Panc1 (cell line): Measurements from ENCODE around the gene TBC1D2. TPM values are rescaled to one million over a fixed set of nuclear protein-coding genes. Genes with fewer than 3 reads are reported as not detected.

Experiments used
- ATAC-seq: fragments of 200-7000 bp; cut with Tn5 transposase; 2 replicates; pipeline ENCODE4 v1.9.1; 2020; ENCODE audit warnings: mild to moderate bottlenecking, moderate library complexity
- BruUV-seq: library from RNA; stranded (reverse); fragments of 400-500 nt; replicated peaks from 2 replicates; lab custom pipeline; 2021; lab: Mats Ljungman, UMichigan
- CTCF ChIA-PET: fragments of 300-600 bp; sonication (Branson Sonifier 250); formaldehyde crosslinking; loops from one replicate; lab custom pipeline; 2022; ENCODE audit warnings: antibody characterized with exemption; lab: Charles Lee
- POLR2A ChIA-PET: fragments of 300-600 bp; sonication (Branson Sonifier 250); formaldehyde crosslinking; loops from one replicate; lab custom pipeline; 2022; ENCODE audit warnings: antibody characterized with exemption; lab: Charles Lee
- DNase-seq: peaks from one replicate; pipeline ENCODE4 v3.0.0-alpha.2; 2010; ENCODE audit warnings: low read depth, low spot score
- H3K27ac ChIP-seq: 2 replicates; pipeline ENCODE4 v1.5.1; 2011; ENCODE audit warnings: mild to moderate bottlenecking, low read length, inconsistent platforms
- H3K27me3 ChIP-seq: fragments of 200-500 bp; sonication (Bioruptor generic); 2 replicates; pipeline ENCODE4 v1.6.0; 2014; ENCODE audit warnings: low read length, inconsistent platforms; ENCODE audit not compliant: control insufficient read depth, insufficient read depth
- H3K36me3 ChIP-seq: fragments of 200-500 bp; sonication (Bioruptor generic); 2 replicates; pipeline ENCODE4 v1.5.1; 2014; ENCODE audit warnings: inconsistent platforms, mild to moderate bottlenecking, low read length, moderate library complexity; ENCODE audit not compliant: control insufficient read depth, insufficient read depth
- H3K4me1 ChIP-seq: 2 replicates; pipeline ENCODE4 v1.5.1; 2011; ENCODE audit warnings: inconsistent platforms, mild to moderate bottlenecking, low read length, moderate library complexity; ENCODE audit not compliant: control insufficient read depth, insufficient read depth
- H3K4me3 ChIP-seq, 2 experiments: 2 replicates each; pipeline ENCODE4 v1.5.1; 2011 to 2012; ENCODE audit warnings: low read depth in 2 of 2, low read length in 2 of 2, mild to moderate bottlenecking in 2 of 2, inconsistent platforms in 1 of 2, moderate library complexity in 1 of 2
- H3K9me3 ChIP-seq: fragments of 200-500 bp; sonication (Bioruptor generic); 2 replicates; pipeline ENCODE4 v1.5.1; 2014; ENCODE audit warnings: low read depth, mild to moderate bottlenecking, inconsistent platforms, low read length, moderate library complexity; ENCODE audit not compliant: control insufficient read depth, insufficient read depth
- POLR2AphosphoS5 ChIP-seq: IDR thresholded peaks from 2 replicates; pipeline ENCODE4 v1.6.1; 2012; ENCODE audit warnings: mild to moderate bottlenecking, low read depth, low read length, moderate library complexity
- SIN3A ChIP-seq: IDR thresholded peaks from 2 replicates; pipeline ENCODE4 v1.6.1; 2012; ENCODE audit warnings: low read depth, mild to moderate bottlenecking, low read length, moderate library complexity, borderline replicate concordance; ENCODE audit not compliant: insufficient read depth
- TCF7L2 ChIP-seq: IDR thresholded peaks from 2 replicates; pipeline ENCODE4 v1.6.1; 2011; ENCODE audit warnings: mild to moderate bottlenecking, low read depth, low read length, inconsistent platforms
- in situ Hi-C: cut with HindIII; loops from 2 replicates; pipeline ENCODE4 v1.10.0; 2016; ENCODE audit warnings: low sequenced_read_pairs, low pct_unique_long_range_greater_than_20kb
- intact Hi-C: fragments of 100-400 bp; cut with micrococcal nuclease; formaldehyde crosslinking; loops from one replicate; pipeline ENCODE4 v1.10.0; 2022; ENCODE audit not compliant: unreplicated experiment
- total RNA-seq: library from RNA; stranded (reverse); gene quantifications from one replicate; pipeline ENCODE4 v1.2.1, GENCODE V29; 2021; ENCODE audit not compliant: unreplicated experiment
- TF ChIP-seq, protein P1 (sequence below): fragments of 450-650 bp; IDR thresholded peaks from 2 replicates; pipeline ENCODE4 v1.5.1; 2017; ENCODE audit warnings: mild to moderate bottlenecking
- TF ChIP-seq, protein P2 (sequence below), 2 experiments: IDR thresholded peaks; 2 replicates each; pipeline ENCODE4 v1.6.1; 2011 to 2012; ENCODE audit warnings: low read depth in 2 of 2, control low read depth in 1 of 2, low read length in 1 of 2, mild to moderate bottlenecking in 1 of 2, moderate library complexity in 1 of 2; ENCODE audit not compliant: insufficient read depth in 1 of 2

The TBC1D2 gene
- total RNA-seq, 1 experiment from 2014 or later, result 2.4 TPM

DNA sequence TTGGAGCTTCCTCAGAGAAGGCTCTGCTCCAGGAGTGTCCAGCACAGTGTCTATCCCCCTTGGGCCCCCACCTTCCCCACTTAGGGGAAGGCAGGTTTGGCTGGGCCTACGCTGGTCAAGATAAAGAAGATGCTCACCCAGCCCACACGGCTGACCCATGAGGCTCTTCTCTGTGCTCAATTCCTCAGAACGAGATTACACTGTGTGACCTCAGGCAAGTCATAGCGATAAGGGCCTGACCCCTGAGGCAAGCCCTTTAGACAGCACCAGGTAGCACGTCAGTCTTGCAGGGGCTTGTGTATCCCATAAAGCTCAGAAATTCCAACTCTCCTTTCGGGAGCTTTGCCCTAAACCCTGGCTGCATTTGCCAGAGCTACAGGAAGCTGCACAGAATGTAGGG lies 95.7 kb downstream of the TBC1D2 start:
- intact Hi-C loops (no loop called here), in situ Hi-C loops (no loop called here)
- TF ChIP-seq, protein P1, sequence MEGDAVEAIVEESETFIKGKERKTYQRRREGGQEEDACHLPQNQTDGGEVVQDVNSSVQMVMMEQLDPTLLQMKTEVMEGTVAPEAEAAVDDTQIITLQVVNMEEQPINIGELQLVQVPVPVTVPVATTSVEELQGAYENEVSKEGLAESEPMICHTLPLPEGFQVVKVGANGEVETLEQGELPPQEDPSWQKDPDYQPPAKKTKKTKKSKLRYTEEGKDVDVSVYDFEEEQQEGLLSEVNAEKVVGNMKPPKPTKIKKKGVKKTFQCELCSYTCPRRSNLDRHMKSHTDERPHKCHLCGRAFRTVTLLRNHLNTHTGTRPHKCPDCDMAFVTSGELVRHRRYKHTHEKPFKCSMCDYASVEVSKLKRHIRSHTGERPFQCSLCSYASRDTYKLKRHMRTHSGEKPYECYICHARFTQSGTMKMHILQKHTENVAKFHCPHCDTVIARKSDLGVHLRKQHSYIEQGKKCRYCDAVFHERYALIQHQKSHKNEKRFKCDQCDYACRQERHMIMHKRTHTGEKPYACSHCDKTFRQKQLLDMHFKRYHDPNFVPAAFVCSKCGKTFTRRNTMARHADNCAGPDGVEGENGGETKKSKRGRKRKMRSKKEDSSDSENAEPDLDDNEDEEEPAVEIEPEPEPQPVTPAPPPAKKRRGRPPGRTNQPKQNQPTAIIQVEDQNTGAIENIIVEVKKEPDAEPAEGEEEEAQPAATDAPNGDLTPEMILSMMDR, result no peak
- TF ChIP-seq TCF7L2, result no peak
- TF ChIP-seq, protein P2, sequence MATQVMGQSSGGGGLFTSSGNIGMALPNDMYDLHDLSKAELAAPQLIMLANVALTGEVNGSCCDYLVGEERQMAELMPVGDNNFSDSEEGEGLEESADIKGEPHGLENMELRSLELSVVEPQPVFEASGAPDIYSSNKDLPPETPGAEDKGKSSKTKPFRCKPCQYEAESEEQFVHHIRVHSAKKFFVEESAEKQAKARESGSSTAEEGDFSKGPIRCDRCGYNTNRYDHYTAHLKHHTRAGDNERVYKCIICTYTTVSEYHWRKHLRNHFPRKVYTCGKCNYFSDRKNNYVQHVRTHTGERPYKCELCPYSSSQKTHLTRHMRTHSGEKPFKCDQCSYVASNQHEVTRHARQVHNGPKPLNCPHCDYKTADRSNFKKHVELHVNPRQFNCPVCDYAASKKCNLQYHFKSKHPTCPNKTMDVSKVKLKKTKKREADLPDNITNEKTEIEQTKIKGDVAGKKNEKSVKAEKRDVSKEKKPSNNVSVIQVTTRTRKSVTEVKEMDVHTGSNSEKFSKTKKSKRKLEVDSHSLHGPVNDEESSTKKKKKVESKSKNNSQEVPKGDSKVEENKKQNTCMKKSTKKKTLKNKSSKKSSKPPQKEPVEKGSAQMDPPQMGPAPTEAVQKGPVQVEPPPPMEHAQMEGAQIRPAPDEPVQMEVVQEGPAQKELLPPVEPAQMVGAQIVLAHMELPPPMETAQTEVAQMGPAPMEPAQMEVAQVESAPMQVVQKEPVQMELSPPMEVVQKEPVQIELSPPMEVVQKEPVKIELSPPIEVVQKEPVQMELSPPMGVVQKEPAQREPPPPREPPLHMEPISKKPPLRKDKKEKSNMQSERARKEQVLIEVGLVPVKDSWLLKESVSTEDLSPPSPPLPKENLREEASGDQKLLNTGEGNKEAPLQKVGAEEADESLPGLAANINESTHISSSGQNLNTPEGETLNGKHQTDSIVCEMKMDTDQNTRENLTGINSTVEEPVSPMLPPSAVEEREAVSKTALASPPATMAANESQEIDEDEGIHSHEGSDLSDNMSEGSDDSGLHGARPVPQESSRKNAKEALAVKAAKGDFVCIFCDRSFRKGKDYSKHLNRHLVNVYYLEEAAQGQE (IDR thresholded peaks at IDR 0.05; ENCODE audit: insufficient read depth in 1 of 2, low read depth in 2 of 2, low read length in 1 of 2), result no peak
- TF ChIP-seq SIN3A, result no peak
- TF ChIP-seq POLR2AphosphoS5, result no peak
- ATAC-seq (no peak), DNase-seq (no peak)
- POLR2A ChIA-PET, result no interaction called here
- CTCF ChIA-PET, result no interaction called here
- no peak overlapping the region for H3K27ac ChIP-seq
- no peaks in the 10 kb centered on the region for H3K27me3 ChIP-seq
- H3K9me3 ChIP-seq, result no peaks in the 10 kb centered on the region
- no peak overlapping the region for H3K4me3 ChIP-seq
- BruUV-seq, result no TSS peak
- no peaks in the 10 kb centered on the region for H3K36me3 ChIP-seq
- H3K4me1 ChIP-seq, result 0 out of 2 replicates have a peak, but pooled peaks cover 6% of the 10 kb centered on the region

DNA sequence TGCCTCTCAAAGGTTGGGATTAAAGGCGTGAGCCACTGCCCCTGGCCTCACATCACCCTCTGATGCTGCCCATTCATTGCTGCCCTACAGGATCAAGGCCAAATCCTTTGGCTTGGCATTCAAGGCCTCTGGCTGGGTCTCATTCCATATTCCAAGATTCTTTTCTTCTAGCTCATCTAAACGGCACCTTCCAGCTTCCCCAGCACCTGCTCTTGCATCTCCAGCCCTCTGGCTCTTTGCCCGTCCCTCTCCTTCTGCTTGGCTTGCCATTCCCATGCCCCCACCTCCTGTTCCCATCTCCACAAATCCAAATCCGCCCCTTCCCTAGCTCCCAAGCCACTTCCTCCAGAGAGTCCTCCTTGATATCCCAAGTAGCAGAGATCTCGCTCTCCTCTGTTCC lies 96.1 kb downstream of the TBC1D2 start:
- in situ Hi-C loops, result no loop called here
- POLR2A ChIA-PET, result no interaction called here
- no peak for TF ChIP-seq SIN3A
- TF ChIP-seq, protein P2 (IDR thresholded peaks at IDR 0.05; ENCODE audit: insufficient read depth in 1 of 2, low read depth in 2 of 2, low read length in 1 of 2), result no peak
- TF ChIP-seq POLR2AphosphoS5, result no peak
- TF ChIP-seq, protein P1, result no peak
- TF ChIP-seq TCF7L2, result no peak

More for the DNA sequence above, 96.1 kb downstream of the TBC1D2 start:
- H3K27ac ChIP-seq, result no peak overlapping the region
- no peaks in the 10 kb centered on the region for H3K36me3 ChIP-seq
- H3K4me1 ChIP-seq, result 0 out of 2 replicates have a peak, but pooled peaks cover 6% of the 10 kb centered on the region
- no peaks in the 10 kb centered on the region for H3K9me3 ChIP-seq
- DNase-seq, result no peak
- H3K4me3 ChIP-seq, result no peak overlapping the region
- no peak for ATAC-seq
- H3K27me3 ChIP-seq, result no peaks in the 10 kb centered on the region
- CTCF ChIA-PET, result no interaction called here
- no TSS peak for BruUV-seq
- intact Hi-C loops, result no loop called here
